Kidney (tissue), 14 donors: ENCODE results near the gene PKNOX2. TPM values are rescaled to one million over a fixed set of nuclear protein-coding genes. Genes with fewer than 3 reads are reported as not detected.

Experiments
- DNase-seq, 5 donors: peaks; one replicate each; pipeline ENCODE4 v3.0.0-alpha.2; 2013 to 2020
- FAIRE-seq: peaks from 2 replicates; lab custom pipeline; 2012; peaks lifted over from hg19 to GRCh38; lab: Jason Lieb, UNC
- H3K27ac ChIP-seq, 2 donors: one replicate each; pipeline ENCODE4 v1.7.0; 2013; ENCODE audit warnings: low read depth in 2 of 2, low read length in 2 of 2, inconsistent platforms in 1 of 2
- H3K27me3 ChIP-seq: one replicate; pipeline ENCODE4 v1.7.1; 2013; ENCODE audit warnings: low read length, inconsistent platforms; ENCODE audit not compliant: control insufficient read depth, insufficient read depth
- H3K36me3 ChIP-seq, 3 donors: one replicate each; pipeline versions ENCODE4 v1.7.0 to v1.7.1; 2013; ENCODE audit warnings: low read length in 3 of 3, control low read depth in 1 of 3, inconsistent platforms in 1 of 3; ENCODE audit not compliant: insufficient read depth in 3 of 3, control insufficient read depth in 2 of 3
- H3K4me1 ChIP-seq, 3 donors: one replicate each; pipeline versions ENCODE4 v1.7.0 to v1.7.1; 2013; ENCODE audit warnings: low read length in 3 of 3, inconsistent platforms in 1 of 3, low read depth in 1 of 3; ENCODE audit not compliant: control insufficient read depth in 2 of 3, insufficient read depth in 2 of 3
- H3K4me3 ChIP-seq, 3 donors: one replicate each; pipeline versions ENCODE4 v1.7.0 to v1.8.1; 2013; ENCODE audit warnings: low read length in 3 of 3, control low read depth in 1 of 3, inconsistent platforms in 1 of 3
- H3K9ac ChIP-seq, 3 donors: one replicate each; pipeline versions ENCODE4 v1.7.0 to v1.7.1; 2013; ENCODE audit warnings: low read length in 3 of 3, control low read depth in 1 of 3, inconsistent platforms in 1 of 3
- H3K9me3 ChIP-seq, 3 donors: one replicate each; pipeline versions ENCODE4 v1.7.0 to v1.7.1; 2013; ENCODE audit warnings: low read length in 3 of 3, control low read depth in 1 of 3, inconsistent platforms in 1 of 3; ENCODE audit not compliant: control insufficient read depth in 2 of 3, insufficient read depth in 1 of 3
- CTCF ChIP-seq: IDR thresholded peaks from 3 replicates; pipeline ENCODE4 v1.5.1; 2012; ENCODE audit warnings: mild to moderate bottlenecking, moderate library complexity, borderline replicate concordance; ENCODE audit not compliant: insufficient read depth; ENCODE audit errors: extremely low read depth
- intact Hi-C: fragments of 100-400 bp; cut with DNase I; formaldehyde crosslinking; loops from one replicate; pipeline ENCODE4 v1.11.1; 2022
- polyA plus RNA-seq: library from polyadenylated mRNA; stranded (reverse); fragments of 350-450 nt; fragmentation: Illumina TruSeq; extraction: RNeasy Lipid Tissue Mini Kit (QIAGEN cat#74804); gene quantifications from one replicate; pipeline ENCODE4 v1.2.3, GENCODE V29; 2014; ENCODE audit warnings: low read depth, low replicate concordance; ENCODE audit not compliant: insufficient read depth
- total RNA-seq: library from RNA; stranded (reverse); fragmentation: NEBNext Ultra II Directional; extraction: Animal tissue kit (Norgen Biotek cat#: 25700); gene quantifications from one replicate; pipeline ENCODE4 v1.2.1, GENCODE V29; 2021
- donor health status: control.
- donor health status: control.
- donor health status: control.
- donor health status: control.
- donor health status: control.
- donor health status: DM: yes; HTN: yes; CAD: no.
- donor health status: Normal renal cell carcinoma (clear cell type).

The PKNOX2 gene
- total and polyA plus RNA-seq, 2 donors from 2014 or later: 1.5 to 6.0 TPM

GRCh38 chr11:125148011-125148410, 16.5 kb upstream of the PKNOX2 start:
- Histone ChIP-seq H3K36me3 (no peaks in the 10 kb centered on the region), H3K4me3 (no peak overlapping the region), H3K27me3 (no peaks in the 10 kb centered on the region), H3K9ac (no peak overlapping the region), H3K4me1 (no peaks in the 10 kb centered on the region), H3K9me3 (no peaks in the 10 kb centered on the region), H3K27ac (no peak overlapping the region)
- no peak for TF ChIP-seq CTCF
- intact Hi-C loops: loop anchor here (10.0 kb wide), 1 partner anchor 183 kb away; no protein-coding TSS in a partner anchor
- no peak for DNase-seq
- FAIRE-seq: no peak

GRCh38 chr11:125148743-125149142, 15.8 kb upstream of the PKNOX2 start:
- Histone ChIP-seq H3K4me3 (no peak overlapping the region), H3K27me3 (no peaks in the 10 kb centered on the region), H3K27ac (no peak overlapping the region), H3K4me1 (no peaks in the 10 kb centered on the region), H3K9ac (no peak overlapping the region), H3K9me3 (no peaks in the 10 kb centered on the region), H3K36me3 (no peaks in the 10 kb centered on the region)
- no peak for TF ChIP-seq CTCF
- DNase-seq (no peak), FAIRE-seq (no peak)
- intact Hi-C loops: loop anchor here (10.0 kb wide), 1 partner anchor 184 kb away; no protein-coding TSS in a partner anchor

GRCh38 chr11:125153837-125154236, 10.7 kb upstream of the PKNOX2 start:
- Histone ChIP-seq H3K36me3 (peaks cover 0 to 3% (median 0%) of the 10 kb centered on the region in 3 donors), H3K27me3 (peaks cover 2% of the 10 kb centered on the region), H3K27ac (no peak overlapping the region), H3K4me3 (no peak overlapping the region), H3K9ac (no peak overlapping the region), H3K4me1 (peaks cover 0 to 15% (median 0%) of the 10 kb centered on the region in 3 donors), H3K9me3 (peaks cover 0 to 7% (median 0%) of the 10 kb centered on the region in 3 donors)
- no peak for TF ChIP-seq CTCF
- DNase-seq (no peak), FAIRE-seq (no peak)
- intact Hi-C loops: no loop called here
